Esophagus squamous epithelium (tissue), 5 donors: ENCODE data around the gene GRIK4. TPM values are rescaled to one million over a fixed set of nuclear protein-coding genes. Genes with fewer than 3 reads are reported as not detected.

Experiments used
- DNase-seq: peaks from one replicate; lab custom pipeline; 2025; lab: John Stamatoyannopoulos, UW
- H3K27ac ChIP-seq, 4 donors: fragments of 200-600 bp; sonication (generic); one replicate each; pipeline ENCODE4 v1.5.1; 2016 to 2019; ENCODE audit warnings: mild to moderate bottlenecking in 1 of 4
- H3K27me3 ChIP-seq, 4 donors: fragments of 200-600 bp; sonication (generic); 1 replicate in 3 of 4; 2 replicates in 1 of 4; pipeline versions ENCODE4 v1.5.1 to v1.6.0; 2017 to 2021; ENCODE audit warnings: antibody characterized with exemption in 1 of 4
- H3K36me3 ChIP-seq, 3 donors: fragments of 200-600 bp; sonication (generic); one replicate each; pipeline ENCODE4 v1.5.1; 2016 to 2019
- H3K4me1 ChIP-seq, 3 donors: fragments of 200-600 bp; sonication (generic); one replicate each; pipeline ENCODE4 v1.5.1; 2017 to 2019
- H3K4me3 ChIP-seq, 4 donors: fragments of 200-600 bp; sonication (generic); 1 replicate in 3 of 4; 2 replicates in 1 of 4; pipeline ENCODE4 v1.5.1; 2016 to 2019; ENCODE audit warnings: mild to moderate bottlenecking in 2 of 4, moderate library complexity in 1 of 4
- H3K9me3 ChIP-seq, 3 donors: fragments of 200-600 bp; sonication (generic); one replicate each; pipeline ENCODE4 v1.5.1; 2016 to 2019
- CTCF ChIP-seq, 6 experiments: fragments of 450-650 bp in 4 of 6; fragments of 200-600 bp in 2 of 6; sonication (generic) in 2 of 6; IDR thresholded peaks; one replicate each; pipeline ENCODE4 v1.5.1; 2016 to 2019; ENCODE audit warnings: antibody characterized with exemption in 6 of 6, mild to moderate bottlenecking in 4 of 6, moderate library complexity in 4 of 6
- POLR2A ChIP-seq, 4 donors: fragments of 450-650 bp; IDR thresholded peaks; one replicate each; pipeline ENCODE4 v1.6.1; 2017; ENCODE audit warnings: antibody characterized with exemption in 4 of 4, mild to moderate bottlenecking in 4 of 4, moderate library complexity in 3 of 4
- WGBS, 2 donors: methylation state at CpG; one replicate each; pipeline ENCODE4 v1.1.5; 2018; 5-methylcytosine and 5-hydroxymethylcytosine counted together
- intact Hi-C: fragments of 100-400 bp; cut with DNase I; formaldehyde crosslinking; loops from one replicate; pipeline ENCODE4 v1.15.0; 2022
- total RNA-seq, 4 donors: library from RNA; depleted of rRNA; stranded (reverse); fragments of >200 nt; gene quantifications; one replicate each; pipeline ENCODE4 v1.1.0, GENCODE V29; 2016
- donor health status: DM: yes; HTN: yes; CAD: no.

The GRIK4 gene
- total RNA-seq, 4 donors from 2014 or later: 0.15 to 0.19 TPM; not detected in 2

- 61% methylated on average over 4 of the region's 4 CpGs for WGBS, 2 donors
- intact Hi-C loops: no loop called here
- no peaks in the 10 kb centered on the region for H3K4me1 ChIP-seq
Observed at GRCh38 chr11:120601536-120601935, 90.0 kb downstream of the GRIK4 start.

GRCh38 chr11:120603071-120603470 is 91.5 kb downstream of the GRIK4 start:
- H3K27me3 ChIP-seq: peaks cover 0 to 5% (median 0%) of the 10 kb centered on the region in 4 donors
- intact Hi-C loops: no loop called here
- no peaks in the 10 kb centered on the region for H3K36me3 ChIP-seq
- H3K9me3 ChIP-seq: no peaks in the 10 kb centered on the region
- TF ChIP-seq CTCF (IDR thresholded peaks at IDR 0.05): no peak
- TF ChIP-seq POLR2A (IDR thresholded peaks at IDR 0.05): no peak
- H3K4me3 ChIP-seq: no peak overlapping the region
- WGBS, 2 donors: 54 to 84% methylated on average over 3 of the region's 3 CpGs
- H3K4me1 ChIP-seq: peaks cover 0 to 1% (median 0%) of the 10 kb centered on the region in 3 donors
- no peak overlapping the region for H3K27ac ChIP-seq
- DNase-seq: no peak

More at GRCh38 chr11:120601536-120601935, 90.0 kb downstream of the GRIK4 start:
- TF ChIP-seq POLR2A (IDR thresholded peaks at IDR 0.05) (no peak), CTCF (IDR thresholded peaks at IDR 0.05) (no peak)
- Histone ChIP-seq H3K36me3 (no peaks in the 10 kb centered on the region), H3K27ac (no peak overlapping the region), H3K27me3 (peaks cover 0 to 13% (median 0%) of the 10 kb centered on the region in 4 donors), H3K4me3 (no peak overlapping the region), H3K9me3 (no peaks in the 10 kb centered on the region)
- no peak for DNase-seq

- intact Hi-C loops: no loop called here
Observed at GRCh38 chr11:120605469-120605868, 93.9 kb downstream of the GRIK4 start.

GRCh38 chr11:120606211-120607010 is 94.9 kb downstream of the GRIK4 start:
- Histone ChIP-seq H3K4me1 (peaks cover 0 to 13% (median 6%) of the 10 kb centered on the region in 3 donors), H3K4me3 (no peak overlapping the region), H3K36me3 (no peaks in the 10 kb centered on the region), H3K27me3 (no peaks in the 10 kb centered on the region), H3K27ac (no peak overlapping the region), H3K9me3 (no peaks in the 10 kb centered on the region)
- no peak for TF ChIP-seq CTCF (IDR thresholded peaks at IDR 0.05)
- TF ChIP-seq POLR2A (IDR thresholded peaks at IDR 0.05): no peak
- no peak for DNase-seq
- 84 to 87% methylated on average over 16 of the region's 18 CpGs for WGBS, 2 donors
- intact Hi-C loops: no loop called here

More at GRCh38 chr11:120605469-120605868, 93.9 kb downstream of the GRIK4 start:
- Histone ChIP-seq H3K4me3 (no peak overlapping the region), H3K4me1 (peaks cover 0 to 13% (median 6%) of the 10 kb centered on the region in 3 donors), H3K27ac (no peak overlapping the region), H3K9me3 (no peaks in the 10 kb centered on the region), H3K27me3 (no peaks in the 10 kb centered on the region), H3K36me3 (no peaks in the 10 kb centered on the region)
- TF ChIP-seq POLR2A (IDR thresholded peaks at IDR 0.05) (no peak), CTCF (IDR thresholded peaks at IDR 0.05) (no peak)
- DNase-seq: no peak
- 87 to 93% methylated on average over 2 to 4 of the region's 4 CpGs for WGBS, 2 donors

- no peaks in the 10 kb centered on the region for H3K36me3 ChIP-seq
- TF ChIP-seq CTCF (IDR thresholded peaks at IDR 0.05): no peak
- no peak for TF ChIP-seq POLR2A (IDR thresholded peaks at IDR 0.05)
- H3K27ac ChIP-seq: no peak overlapping the region
- H3K27me3 ChIP-seq: no peaks in the 10 kb centered on the region
- H3K9me3 ChIP-seq: no peaks in the 10 kb centered on the region
- H3K4me1 ChIP-seq: peaks cover 0 to 13% (median 6%) of the 10 kb centered on the region in 3 donors
- 83 to 84% methylated on average over 2 of the region's 2 CpGs for WGBS, 2 donors
- no peak overlapping the region for H3K4me3 ChIP-seq
- intact Hi-C loops: no loop called here
- DNase-seq: no peak
Observed at GRCh38 chr11:120608061-120608460, 96.5 kb downstream of the GRIK4 start.
